HG03103 (cell line): ENCODE results near the gene PLBD2.

Source experiments
- ATAC-seq: cut with Tn5 transposase; IDR thresholded peaks from one replicate; pipeline ENCODE4 v1.9.1; 2021; ENCODE audit warnings: low read depth; ENCODE audit not compliant: unreplicated experiment

PLBD2 gene

GRCh38 chr12:113368331-113368730 lies 9.9 kb downstream of the PLBD2 start:
- ATAC-seq: no peak

- ATAC-seq: no peak
Measured at GRCh38 chr12:113369391-113369985, 11.1 kb downstream of the PLBD2 start.

- ATAC-seq: no peak
Measured at GRCh38 chr12:113370923-113371682, 12.7 kb downstream of the PLBD2 start.

GRCh38 chr12:113371808-113372207 lies 13.4 kb downstream of the PLBD2 start:
- ATAC-seq: no peak

GRCh38 chr12:113372371-113372770 lies 14.0 kb downstream of the PLBD2 start:
- no peak for ATAC-seq

GRCh38 chr12:113373440-113373839 lies 15.1 kb downstream of the PLBD2 start:
- no peak for ATAC-seq

- ATAC-seq: no peak
Measured at GRCh38 chr12:113373969-113374368, 15.6 kb downstream of the PLBD2 start.

- ATAC-seq: no peak
Measured at GRCh38 chr12:113374823-113375428, 16.5 kb downstream of the PLBD2 start.

GRCh38 chr12:113378291-113378690 lies 19.9 kb downstream of the PLBD2 start:
- no peak for ATAC-seq

GRCh38 chr12:113381220-113381619 lies 22.8 kb downstream of the PLBD2 start:
- no peak for ATAC-seq

- no peak for ATAC-seq
Measured at GRCh38 chr12:113382206-113382605, 23.8 kb downstream of the PLBD2 start.

- no peak for ATAC-seq
Measured at GRCh38 chr12:113384778-113385177, 26.4 kb downstream of the PLBD2 start.

- ATAC-seq: no peak
Measured at GRCh38 chr12:113385282-113385882, 27.0 kb downstream of the PLBD2 start.

- no peak for ATAC-seq
Measured at GRCh38 chr12:113386866-113387566, 28.6 kb downstream of the PLBD2 start.

- ATAC-seq: no peak
Measured at GRCh38 chr12:113387631-113388030, 29.2 kb downstream of the PLBD2 start.

- no peak for ATAC-seq
Measured at GRCh38 chr12:113388351-113388750, 30.0 kb downstream of the PLBD2 start.

- ATAC-seq: no peak
Measured at GRCh38 chr12:113390064-113391043, 32.0 kb downstream of the PLBD2 start.

GRCh38 chr12:113391145-113391544 lies 32.8 kb downstream of the PLBD2 start:
- ATAC-seq: no peak

GRCh38 chr12:113391650-113392337 lies 33.4 kb downstream of the PLBD2 start:
- ATAC-seq: no peak
